Measurements from ENCODE around the gene KRTAP1-4.
"Not testable (repeated sequence)": the region's sequence is repeated elsewhere in the genome, so short reads cannot be mapped to it uniquely, and the experiment has no call there.

Gene KRTAP1-4

GRCh38 chr17:41060052-41060604, 30.1 kb upstream of the KRTAP1-4 start, which contains the start of gene KRTAP2-3:
Gene KRTAP2-3, minus strand, starts transcription at chr17:41060114. Its CDS starts 64 bp downstream, at chr17:41060050.
- Histone ChIP-seq H3K9me3 (ENCODE audit: control insufficient read depth, low read depth, low read length) (no peaks in the 10 kb centered on the region), H3K36me3 (ENCODE audit: control insufficient read depth, low read depth, low read length) (no peaks in the 10 kb centered on the region), H3K27ac (ENCODE audit: low read length) (no peak within 1 kb of the TSS), H3K4me3 (ENCODE audit: low read length) (no peak within 1 kb of the TSS), H3K27me3 (ENCODE audit: control insufficient read depth, insufficient read depth, low read length) (no peaks in the 10 kb centered on the region), H3K4me1 (ENCODE audit: control insufficient read depth, low read depth, low read length) (peaks cover 3% of the 10 kb centered on the region), H3K9ac (ENCODE audit: low read length) (no peak within 1 kb of the TSS)

DNA sequence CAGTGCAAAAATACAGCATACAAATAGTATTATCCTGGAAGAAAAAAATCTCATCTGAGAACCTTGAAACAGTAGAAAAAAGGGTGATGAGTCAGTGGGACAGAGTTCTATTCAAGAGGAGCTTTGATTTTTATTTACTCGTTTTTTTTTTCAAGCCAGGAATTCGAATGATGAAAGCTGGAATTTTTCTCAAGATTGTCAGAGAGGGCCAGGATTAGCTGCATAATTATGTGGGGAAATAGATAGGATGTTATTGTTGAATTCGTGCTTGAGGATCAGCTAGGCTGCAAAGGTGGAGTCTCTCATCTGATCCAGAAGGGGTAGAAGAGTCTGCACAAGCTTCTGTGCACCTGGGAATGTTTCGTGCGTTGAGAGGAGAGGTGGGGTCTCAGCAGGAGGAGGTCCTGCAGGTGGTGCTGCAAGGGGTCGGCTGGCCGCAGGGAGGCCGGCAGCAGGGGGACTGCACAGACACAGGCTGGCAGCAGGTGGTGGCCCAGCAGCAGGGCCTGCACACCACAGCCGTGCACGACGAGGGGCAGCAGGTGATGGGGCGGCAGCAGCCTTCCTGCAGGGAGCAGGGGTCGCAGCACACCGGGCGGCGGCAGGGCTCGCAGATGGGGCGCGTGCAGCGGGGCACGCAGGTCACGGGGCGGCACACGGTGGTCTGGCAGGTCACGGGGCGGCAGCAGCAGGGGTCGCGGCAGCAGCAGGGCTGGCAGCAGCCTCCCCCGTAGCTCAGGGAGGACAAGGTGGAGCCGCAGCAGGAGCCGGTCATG, 29.5 kb upstream of the KRTAP1-4 start:
- not testable (repeated sequence) for H3K4me3 ChIP-seq (ENCODE audit: low read length); H3K9ac ChIP-seq (ENCODE audit: low read length); H3K4me1 ChIP-seq (ENCODE audit: control insufficient read depth, low read depth, low read length); H3K36me3 ChIP-seq (ENCODE audit: control insufficient read depth, low read depth, low read length); H3K27ac ChIP-seq (ENCODE audit: low read length); H3K9me3 ChIP-seq (ENCODE audit: control insufficient read depth, low read depth, low read length); H3K27me3 ChIP-seq (ENCODE audit: control insufficient read depth, insufficient read depth, low read length)

DNA sequence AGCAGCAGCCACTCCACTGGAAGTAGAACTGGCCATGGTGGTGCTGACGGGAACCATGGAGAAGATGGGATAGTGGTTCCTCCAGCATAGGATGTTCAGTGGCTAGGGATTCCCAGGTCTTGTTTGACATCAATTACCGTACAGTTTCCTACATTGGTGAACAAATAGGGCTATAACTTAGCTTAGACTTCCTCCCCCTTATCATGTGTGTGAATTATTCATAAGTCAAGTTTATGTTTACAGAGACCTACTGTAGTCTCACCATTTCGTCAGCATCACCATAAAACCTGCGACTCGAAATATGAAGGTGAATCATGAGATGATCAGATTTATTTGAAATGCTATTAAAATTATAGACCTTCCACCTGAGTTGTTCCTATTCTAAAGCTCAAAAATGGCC, 28.7 kb upstream of the KRTAP1-4 start:
- H3K4me3 ChIP-seq (ENCODE audit: low read length) = no peak overlapping the region
- H3K9me3 ChIP-seq (ENCODE audit: control insufficient read depth, low read depth, low read length) = no peaks in the 10 kb centered on the region
- H3K4me1 ChIP-seq (ENCODE audit: control insufficient read depth, low read depth, low read length) = peaks cover 3% of the 10 kb centered on the region
- no peak overlapping the region for H3K27ac ChIP-seq (ENCODE audit: low read length)
- no peaks in the 10 kb centered on the region for H3K27me3 ChIP-seq (ENCODE audit: control insufficient read depth, insufficient read depth, low read length)
- H3K36me3 ChIP-seq (ENCODE audit: control insufficient read depth, low read depth, low read length) = no peaks in the 10 kb centered on the region
- H3K9ac ChIP-seq (ENCODE audit: low read length) = no peak overlapping the region

GRCh38 chr17:41057547-41057946, 27.6 kb upstream of the KRTAP1-4 start:
- peaks cover 3% of the 10 kb centered on the region for H3K4me1 ChIP-seq (ENCODE audit: control insufficient read depth, low read depth, low read length)
- no peaks in the 10 kb centered on the region for H3K36me3 ChIP-seq (ENCODE audit: control insufficient read depth, low read depth, low read length)
- H3K27me3 ChIP-seq (ENCODE audit: control insufficient read depth, insufficient read depth, low read length) = no peaks in the 10 kb centered on the region
- H3K9ac ChIP-seq (ENCODE audit: low read length) = no peak overlapping the region
- H3K27ac ChIP-seq (ENCODE audit: low read length) = no peak overlapping the region
- H3K4me3 ChIP-seq (ENCODE audit: low read length) = no peak overlapping the region
- no peaks in the 10 kb centered on the region for H3K9me3 ChIP-seq (ENCODE audit: control insufficient read depth, low read depth, low read length)

DNA sequence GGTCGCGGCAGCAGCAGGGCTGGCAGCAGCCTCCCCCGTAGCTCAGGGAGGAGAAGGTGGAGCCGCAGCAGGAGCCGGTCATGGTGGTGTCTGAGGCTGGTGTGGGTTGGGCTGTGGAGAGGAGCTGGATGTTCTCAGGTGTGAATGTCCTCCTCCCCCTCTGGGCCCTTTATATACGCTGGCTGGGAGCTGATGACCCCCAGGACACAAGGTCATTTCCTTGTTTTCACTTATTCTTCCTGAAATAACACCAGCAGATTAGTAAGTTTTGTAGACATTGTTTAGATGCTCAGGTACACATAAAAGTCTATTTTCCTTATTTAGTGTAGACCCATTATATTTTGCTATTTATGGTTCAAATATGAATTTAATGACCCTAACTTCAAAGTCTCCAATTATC, 25.1 kb upstream of the KRTAP1-4 start, which contains the start of gene KRTAP2-2:
TSS of gene KRTAP2-2 (minus strand) at position 101 of the 400 bp plus-strand sequence. CDS start at position 82, 19 bp downstream.
- not testable (repeated sequence) for H3K4me1 ChIP-seq (ENCODE audit: control insufficient read depth, low read depth, low read length); H3K4me3 ChIP-seq (ENCODE audit: low read length); H3K36me3 ChIP-seq (ENCODE audit: control insufficient read depth, low read depth, low read length); H3K27ac ChIP-seq (ENCODE audit: low read length); H3K9me3 ChIP-seq (ENCODE audit: control insufficient read depth, low read depth, low read length); H3K9ac ChIP-seq (ENCODE audit: low read length); H3K27me3 ChIP-seq (ENCODE audit: control insufficient read depth, insufficient read depth, low read length)

GRCh38 chr17:41054556-41054955, 24.6 kb upstream of the KRTAP1-4 start:
- H3K27me3 ChIP-seq (ENCODE audit: control insufficient read depth, insufficient read depth, low read length); H3K4me1 ChIP-seq (ENCODE audit: control insufficient read depth, low read depth, low read length); H3K27ac ChIP-seq (ENCODE audit: low read length); H3K36me3 ChIP-seq (ENCODE audit: control insufficient read depth, low read depth, low read length); H3K4me3 ChIP-seq (ENCODE audit: low read length); H3K9me3 ChIP-seq (ENCODE audit: control insufficient read depth, low read depth, low read length); H3K9ac ChIP-seq (ENCODE audit: low read length): not testable (repeated sequence)

DNA sequence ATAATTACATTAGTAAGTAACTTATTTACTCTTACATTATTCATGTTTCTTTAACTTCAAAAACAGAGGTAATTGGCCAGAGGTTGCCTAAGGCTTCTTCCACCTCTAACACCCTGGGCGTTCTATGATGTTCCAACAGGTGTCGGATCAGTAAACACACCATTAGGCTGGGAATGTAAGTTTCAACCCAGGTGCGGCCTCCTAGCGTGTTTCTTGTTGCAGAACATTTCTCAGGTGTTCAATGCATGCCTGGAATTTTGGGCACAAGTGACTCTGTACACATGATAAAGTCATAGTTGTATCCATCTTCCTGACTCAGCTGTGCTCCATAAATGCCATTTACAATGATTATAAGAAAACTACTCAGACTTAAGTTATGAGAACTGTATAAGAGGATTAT, 24.0 kb upstream of the KRTAP1-4 start:
- Histone ChIP-seq H3K27ac (ENCODE audit: low read length) (no peak overlapping the region), H3K9ac (ENCODE audit: low read length) (no peak overlapping the region), H3K9me3 (ENCODE audit: control insufficient read depth, low read depth, low read length) (no peaks in the 10 kb centered on the region), H3K4me3 (ENCODE audit: low read length) (no peak overlapping the region), H3K27me3 (ENCODE audit: control insufficient read depth, insufficient read depth, low read length) (no peaks in the 10 kb centered on the region), H3K36me3 (ENCODE audit: control insufficient read depth, low read depth, low read length) (no peaks in the 10 kb centered on the region), H3K4me1 (ENCODE audit: control insufficient read depth, low read depth, low read length) (peaks cover 3% of the 10 kb centered on the region)

GRCh38 chr17:41052566-41052965, 22.6 kb upstream of the KRTAP1-4 start:
- H3K9me3 ChIP-seq (ENCODE audit: control insufficient read depth, low read depth, low read length) = no peaks in the 10 kb centered on the region
- no peak overlapping the region for H3K9ac ChIP-seq (ENCODE audit: low read length)
- no peak overlapping the region for H3K27ac ChIP-seq (ENCODE audit: low read length)
- no peaks in the 10 kb centered on the region for H3K27me3 ChIP-seq (ENCODE audit: control insufficient read depth, insufficient read depth, low read length)
- H3K4me1 ChIP-seq (ENCODE audit: control insufficient read depth, low read depth, low read length) = peaks cover 3% of the 10 kb centered on the region
- no peaks in the 10 kb centered on the region for H3K36me3 ChIP-seq (ENCODE audit: control insufficient read depth, low read depth, low read length)
- no peak overlapping the region for H3K4me3 ChIP-seq (ENCODE audit: low read length)

- H3K27me3 ChIP-seq (ENCODE audit: control insufficient read depth, insufficient read depth, low read length) = no peaks in the 10 kb centered on the region
- H3K4me3 ChIP-seq (ENCODE audit: low read length) = no peak overlapping the region
- H3K9me3 ChIP-seq (ENCODE audit: control insufficient read depth, low read depth, low read length) = no peaks in the 10 kb centered on the region
- no peak overlapping the region for H3K27ac ChIP-seq (ENCODE audit: low read length)
- peaks cover 3% of the 10 kb centered on the region for H3K4me1 ChIP-seq (ENCODE audit: control insufficient read depth, low read depth, low read length)
- no peak overlapping the region for H3K9ac ChIP-seq (ENCODE audit: low read length)
- no peaks in the 10 kb centered on the region for H3K36me3 ChIP-seq (ENCODE audit: control insufficient read depth, low read depth, low read length)
Measured at GRCh38 chr17:41049110-41049509, 19.1 kb upstream of the KRTAP1-4 start.

DNA sequence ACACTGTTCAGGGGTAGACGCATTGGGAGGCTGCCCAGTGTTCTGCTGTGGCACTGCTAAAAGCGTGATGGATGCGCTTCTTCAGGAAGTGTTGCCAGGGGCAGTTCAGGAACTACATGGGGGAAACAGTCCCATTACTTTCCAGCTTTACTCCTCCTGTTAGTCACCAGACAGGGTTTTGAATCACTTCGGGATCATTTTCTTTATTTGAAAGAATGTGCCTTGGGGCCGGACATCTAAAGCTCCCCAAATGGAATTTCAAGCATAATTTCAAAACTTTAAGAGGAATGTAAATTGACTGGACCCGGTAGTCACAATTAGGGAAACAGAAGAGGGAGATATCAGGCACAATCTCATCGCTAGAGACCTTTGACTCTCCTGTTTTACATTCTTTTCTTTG, 18.4 kb upstream of the KRTAP1-4 start:
- Histone ChIP-seq H3K27me3 (ENCODE audit: control insufficient read depth, insufficient read depth, low read length) (no peaks in the 10 kb centered on the region), H3K9ac (ENCODE audit: low read length) (no peak overlapping the region), H3K4me1 (ENCODE audit: control insufficient read depth, low read depth, low read length) (peaks cover 3% of the 10 kb centered on the region), H3K36me3 (ENCODE audit: control insufficient read depth, low read depth, low read length) (no peaks in the 10 kb centered on the region), H3K27ac (ENCODE audit: low read length) (no peak overlapping the region), H3K9me3 (ENCODE audit: control insufficient read depth, low read depth, low read length) (no peaks in the 10 kb centered on the region), H3K4me3 (ENCODE audit: low read length) (no peak overlapping the region)

- H3K4me3 ChIP-seq (ENCODE audit: low read length); H3K9me3 ChIP-seq (ENCODE audit: control insufficient read depth, low read depth, low read length); H3K4me1 ChIP-seq (ENCODE audit: control insufficient read depth, low read depth, low read length); H3K9ac ChIP-seq (ENCODE audit: low read length); H3K36me3 ChIP-seq (ENCODE audit: control insufficient read depth, low read depth, low read length); H3K27me3 ChIP-seq (ENCODE audit: control insufficient read depth, insufficient read depth, low read length); H3K27ac ChIP-seq (ENCODE audit: low read length): not testable (repeated sequence)
Measured at GRCh38 chr17:41046735-41047465, 16.9 kb upstream of the KRTAP1-4 start, which contains the start of gene KRTAP2-1. Gene KRTAP2-1, minus strand, starts transcription at chr17:41047316. Its CDS starts 49 bp downstream, at chr17:41047267.
